SK-N-SH (cell line): ENCODE results near the gene PHC3. TPM values are rescaled to one million over a fixed set of nuclear protein-coding genes. Genes with fewer than 3 reads are reported as not detected.

ENCODE experiments used
- CTCF ChIA-PET: fragments of 300-600, 350-600 bp; formaldehyde crosslinking; extraction: SDS; loops from one replicate; lab custom pipeline; 2021; lab: Yijun Ruan, JAX
- POLR2A ChIA-PET: fragments of 350-600 bp; sonication (Branson Sonifier 250); formaldehyde crosslinking; extraction: SDS; loops from one replicate; lab custom pipeline; 2020; ENCODE audit warnings: antibody characterized with exemption, inconsistent platforms; lab: Yijun Ruan, JAX
- DNase-seq: peaks from one replicate; pipeline ENCODE4 v3.0.0; 2012
- H2AFZ ChIP-seq: fragments of 200-600 bp; sonication (generic); 2 replicates; pipeline ENCODE4 v1.8.1; 2016; ENCODE audit warnings: antibody characterized with exemption, mild to moderate bottlenecking, low read depth
- H3F3A ChIP-seq: fragments of 200-600 bp; sonication (generic); replicated peaks from 2 replicates; pipeline ENCODE3; 2016; ENCODE audit warnings: antibody characterized with exemption, mild to moderate bottlenecking; ENCODE audit not compliant: insufficient read depth
- H3K27ac ChIP-seq, 2 experiments: fragments of 200-500 bp in 1 of 2; fragments of 200-600 bp in 1 of 2; sonication (Bioruptor generic) in 1 of 2; sonication (generic), shearing (Covaris generic) in 1 of 2; 2 replicates each; pipeline versions ENCODE4 v1.5.1 to v1.6.1; 2014 to 2016; ENCODE audit warnings: low read depth in 2 of 2, inconsistent platforms in 1 of 2, low read length in 1 of 2, mild to moderate bottlenecking in 1 of 2, mixed read lengths in 1 of 2
- H3K27me3 ChIP-seq: fragments of 200-600 bp; sonication (generic), shearing (Covaris generic); 2 replicates; pipeline ENCODE4 v1.6.1; 2016; ENCODE audit warnings: mixed run types; ENCODE audit not compliant: insufficient read depth
- H3K36me3 ChIP-seq, 2 experiments: fragments of 200-500 bp in 1 of 2; fragments of 200-600 bp in 1 of 2; sonication (Bioruptor generic) in 1 of 2; sonication (generic) in 1 of 2; replicated peaks in 1 of 2; 2 replicates each; pipeline versions ENCODE3 to v1.5.1; 2014 to 2016; ENCODE audit warnings: low read length in 1 of 2, mild to moderate bottlenecking in 1 of 2; ENCODE audit not compliant: insufficient read depth in 2 of 2, control insufficient read depth in 1 of 2
- H3K4me1 ChIP-seq, 2 experiments: fragments of 200-500 bp in 1 of 2; fragments of 200-600 bp in 1 of 2; sonication (Bioruptor generic) in 1 of 2; sonication (generic), shearing (Covaris generic) in 1 of 2; 2 replicates each; pipeline versions ENCODE4 v1.5.1 to v1.6.1; 2014 to 2016; ENCODE audit warnings: low read depth in 1 of 2, low read length in 1 of 2, mixed run types in 1 of 2; ENCODE audit not compliant: insufficient read depth in 2 of 2, control insufficient read depth in 1 of 2
- H3K4me2 ChIP-seq: fragments of 200-600 bp; sonication (generic), shearing (Covaris generic); 2 replicates; pipeline ENCODE4 v1.6.1; 2017; ENCODE audit warnings: mixed run types
- H3K4me3 ChIP-seq, 2 experiments: fragments of 200-500 bp in 1 of 2; fragments of 200-600 bp in 1 of 2; sonication (Bioruptor generic) in 1 of 2; sonication (generic), shearing (Covaris generic) in 1 of 2; 2 replicates each; pipeline versions ENCODE4 v1.5.1 to v1.8.1; 2014 to 2016; ENCODE audit warnings: low read depth in 2 of 2, inconsistent platforms in 1 of 2, low read length in 1 of 2, mild to moderate bottlenecking in 1 of 2, mixed read lengths in 1 of 2, moderate library complexity in 1 of 2
- H3K79me2 ChIP-seq: fragments of 200-600 bp; sonication (generic); 2 replicates; pipeline ENCODE4 v1.8.1; 2017; ENCODE audit warnings: mild to moderate bottlenecking; ENCODE audit not compliant: insufficient read depth
- H3K9ac ChIP-seq: fragments of 200-600 bp; sonication (generic); 2 replicates; pipeline ENCODE4 v1.6.1; 2017; ENCODE audit warnings: mixed run types
- H3K9me2 ChIP-seq: fragments of 200-600 bp; sonication (generic); 2 replicates; pipeline ENCODE4 v1.6.1; 2017; ENCODE audit warnings: mixed run types
- H3K9me3 ChIP-seq: fragments of 200-600 bp; sonication (generic); 2 replicates; pipeline ENCODE4 v1.6.1; 2017; ENCODE audit warnings: mixed run types, mild to moderate bottlenecking, moderate library complexity
- H4K20me1 ChIP-seq: fragments of 200-600 bp; sonication (generic); 2 replicates; pipeline ENCODE4 v1.6.1; 2017; ENCODE audit warnings: mild to moderate bottlenecking, mixed run types; ENCODE audit not compliant: insufficient read depth
- CHD2 ChIP-seq: fragments of 150-350 bp; IDR thresholded peaks from 2 replicates; pipeline ENCODE4 v1.6.1; 2018; ENCODE audit warnings: low read length; ENCODE audit not compliant: partially characterized antibody
- EP300 ChIP-seq, 2 experiments: IDR thresholded peaks; 2 replicates each; pipeline versions ENCODE4 v1.4.0 to v1.6.1; 2012; ENCODE audit warnings: borderline replicate concordance in 1 of 2, low read depth in 1 of 2, low read length in 1 of 2
- EZH2phosphoT487 ChIP-seq: fragments of 200-600 bp; sonication (generic); IDR thresholded peaks from 2 replicates; pipeline ENCODE4 v1.6.1; 2017; ENCODE audit warnings: low read depth, mixed run types, mild to moderate bottlenecking, antibody characterized with exemption, moderate library complexity, borderline replicate concordance
- FOXJ3 ChIP-seq: sonication (generic); formaldehyde crosslinking; IDR thresholded peaks from 2 replicates; pipeline ENCODE4 v1.5.1; 2020; ENCODE audit warnings: mild to moderate bottlenecking, missing genetic modification reagents
- GATA2 ChIP-seq: sonication (generic); formaldehyde crosslinking; IDR thresholded peaks from 2 replicates; pipeline ENCODE4 v1.5.0; 2020; ENCODE audit warnings: mild to moderate bottlenecking, missing genetic modification reagents
- JUND ChIP-seq: IDR thresholded peaks from 2 replicates; pipeline ENCODE4 v1.4.0; 2012
- MEF2A ChIP-seq: IDR thresholded peaks from 2 replicates; pipeline ENCODE4 v1.4.0; 2012; ENCODE audit warnings: low read depth, borderline replicate concordance
- NFIC ChIP-seq: IDR thresholded peaks from 2 replicates; pipeline ENCODE4 v1.4.0; 2012; ENCODE audit warnings: borderline replicate concordance
- NRF1 ChIP-seq: IDR thresholded peaks from 2 replicates; pipeline ENCODE4 v1.6.1; 2012; ENCODE audit warnings: low read depth, mild to moderate bottlenecking, low read length
- RCOR1 ChIP-seq: fragments of 150-350 bp; IDR thresholded peaks from 2 replicates; pipeline ENCODE4 v1.6.1; 2017; ENCODE audit warnings: antibody characterized with exemption, low read length
- SIN3A ChIP-seq: IDR thresholded peaks from 2 replicates; pipeline ENCODE4 v1.6.1; 2012; ENCODE audit warnings: low read depth, mild to moderate bottlenecking, low read length, moderate library complexity, borderline replicate concordance
- WGBS: methylation state at CpG from one replicate; pipeline ENCODE4 v1.1.6; 2017; ENCODE audit warnings: low lambda C conversion rate; 5-methylcytosine and 5-hydroxymethylcytosine counted together
- polyA plus RNA-seq, 3 experiments: library from polyadenylated mRNA; depleted of rRNA; stranded (reverse); fragments of >200 nt; gene quantifications; 2 replicates each; pipeline ENCODE4 v1.2.3, GENCODE V29; 2012
- TF ChIP-seq, protein P1 (sequence below): fragments of 150-350 bp; IDR thresholded peaks from 2 replicates; pipeline ENCODE4 v1.6.1; 2016; ENCODE audit warnings: mild to moderate bottlenecking, low read depth, low read length
- TF ChIP-seq, protein P2 (sequence below): IDR thresholded peaks from 2 replicates; pipeline ENCODE4 v1.4.0; 2012; ENCODE audit warnings: low read depth, borderline replicate concordance

The PHC3 gene
- polyA plus RNA-seq, 1 of the 3 experiments (the other 2 are of a cell fraction): 9.2 TPM

DNA sequence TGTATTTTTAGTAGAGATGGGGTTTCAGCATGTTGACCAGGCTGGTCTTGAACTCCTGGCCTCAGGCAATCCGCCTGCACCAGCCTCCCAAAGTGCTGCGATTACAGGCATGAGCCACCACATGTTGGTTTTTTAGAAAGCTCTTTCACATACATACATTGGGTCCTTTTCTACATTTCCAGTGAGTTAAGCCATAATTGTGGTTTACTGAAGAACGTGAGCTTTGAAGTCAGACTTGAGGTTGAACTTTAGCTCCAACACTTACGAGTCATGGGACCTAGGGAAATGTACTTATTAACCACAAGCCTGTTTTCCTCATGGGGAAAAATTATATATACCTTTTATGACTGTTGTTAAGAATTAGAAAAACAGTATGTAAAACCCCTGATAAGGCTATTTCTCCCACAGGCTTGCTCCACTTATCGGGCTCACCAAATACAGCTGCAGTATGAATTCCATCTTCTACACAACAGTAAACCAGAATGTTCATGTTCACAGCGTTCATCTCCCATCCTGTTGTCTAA, 104.8 kb downstream of the PHC3 start:
- no peaks in the 10 kb centered on the region for H3K9me2 ChIP-seq
- POLR2A ChIA-PET: no interaction called here
- peaks cover 3 to 4% of the 10 kb centered on the region in 2 experiments for H3K36me3 ChIP-seq
- no peaks in the 10 kb centered on the region for H4K20me1 ChIP-seq
- WGBS: 92% methylated on average over 6 of the region's 6 CpGs
- H3K79me2 ChIP-seq: no peaks in the 10 kb centered on the region
- H3K4me2 ChIP-seq: no peak overlapping the region
- H2AFZ ChIP-seq: no peak overlapping the region
- no peak overlapping the region for H3K4me3 ChIP-seq
- CTCF ChIA-PET: no interaction called here
- DNase-seq: no peak
- no peaks in the 10 kb centered on the region for H3K27me3 ChIP-seq
- no peak overlapping the region for H3K9ac ChIP-seq
- no peaks in the 10 kb centered on the region for H3F3A ChIP-seq
- H3K9me3 ChIP-seq: no peaks in the 10 kb centered on the region
- H3K4me1 ChIP-seq: peaks cover 0 to 2% of the 10 kb centered on the region in 2 experiments; a peak in 2 of 4 replicates
- no peak overlapping the region for H3K27ac ChIP-seq
- TF ChIP-seq, protein P1, sequence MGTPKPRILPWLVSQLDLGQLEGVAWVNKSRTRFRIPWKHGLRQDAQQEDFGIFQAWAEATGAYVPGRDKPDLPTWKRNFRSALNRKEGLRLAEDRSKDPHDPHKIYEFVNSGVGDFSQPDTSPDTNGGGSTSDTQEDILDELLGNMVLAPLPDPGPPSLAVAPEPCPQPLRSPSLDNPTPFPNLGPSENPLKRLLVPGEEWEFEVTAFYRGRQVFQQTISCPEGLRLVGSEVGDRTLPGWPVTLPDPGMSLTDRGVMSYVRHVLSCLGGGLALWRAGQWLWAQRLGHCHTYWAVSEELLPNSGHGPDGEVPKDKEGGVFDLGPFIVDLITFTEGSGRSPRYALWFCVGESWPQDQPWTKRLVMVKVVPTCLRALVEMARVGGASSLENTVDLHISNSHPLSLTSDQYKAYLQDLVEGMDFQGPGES: no peak
- TF ChIP-seq SIN3A: no peak

- Histone ChIP-seq H3K4me3 (no peak overlapping the region), H3K4me1 (peaks cover 0 to 2% of the 10 kb centered on the region in 2 experiments; a peak in 2 of 4 replicates), H3K4me2 (no peak overlapping the region), H4K20me1 (no peaks in the 10 kb centered on the region), H3K79me2 (no peaks in the 10 kb centered on the region), H3K27me3 (no peaks in the 10 kb centered on the region), H3K9me3 (no peaks in the 10 kb centered on the region), H2AFZ (no peak overlapping the region), H3K27ac (no peak overlapping the region), H3K9ac (no peak overlapping the region), H3F3A (no peaks in the 10 kb centered on the region), H3K36me3 (peaks cover 3 to 4% of the 10 kb centered on the region in 2 experiments), H3K9me2 (no peaks in the 10 kb centered on the region)
- DNase-seq: no peak
- TF ChIP-seq, protein P2, sequence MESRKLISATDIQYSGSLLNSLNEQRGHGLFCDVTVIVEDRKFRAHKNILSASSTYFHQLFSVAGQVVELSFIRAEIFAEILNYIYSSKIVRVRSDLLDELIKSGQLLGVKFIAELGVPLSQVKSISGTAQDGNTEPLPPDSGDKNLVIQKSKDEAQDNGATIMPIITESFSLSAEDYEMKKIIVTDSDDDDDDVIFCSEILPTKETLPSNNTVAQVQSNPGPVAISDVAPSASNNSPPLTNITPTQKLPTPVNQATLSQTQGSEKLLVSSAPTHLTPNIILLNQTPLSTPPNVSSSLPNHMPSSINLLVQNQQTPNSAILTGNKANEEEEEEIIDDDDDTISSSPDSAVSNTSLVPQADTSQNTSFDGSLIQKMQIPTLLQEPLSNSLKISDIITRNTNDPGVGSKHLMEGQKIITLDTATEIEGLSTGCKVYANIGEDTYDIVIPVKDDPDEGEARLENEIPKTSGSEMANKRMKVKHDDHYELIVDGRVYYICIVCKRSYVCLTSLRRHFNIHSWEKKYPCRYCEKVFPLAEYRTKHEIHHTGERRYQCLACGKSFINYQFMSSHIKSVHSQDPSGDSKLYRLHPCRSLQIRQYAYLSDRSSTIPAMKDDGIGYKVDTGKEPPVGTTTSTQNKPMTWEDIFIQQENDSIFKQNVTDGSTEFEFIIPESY: no peak
- ChIA-PET POLR2A (no interaction called here), CTCF (no interaction called here)
- 95% methylated on average over 4 of the region's 4 CpGs for WGBS
Measured at GRCh38 chr3:170075441-170076091, 106.0 kb downstream of the PHC3 start.

GRCh38 chr3:170064108-170064507, 117.4 kb downstream of the PHC3 start:
- no peak overlapping the region for H3K9ac ChIP-seq
- no peaks in the 10 kb centered on the region for H3K27me3 ChIP-seq
- no peak overlapping the region for H3K4me3 ChIP-seq
- ChIA-PET CTCF (interaction anchor here (1.4 kb wide), 1 partner anchor 43 kb away, joined by 5 read pairs; no protein-coding TSS in a partner anchor), POLR2A (no interaction called here)
- H3K36me3 ChIP-seq: no peaks in the 10 kb centered on the region
- DNase-seq: no peak
- no peaks in the 10 kb centered on the region for H4K20me1 ChIP-seq
- no peaks in the 10 kb centered on the region for H3K9me2 ChIP-seq
- no peak overlapping the region for H2AFZ ChIP-seq
- no peaks in the 10 kb centered on the region for H3K79me2 ChIP-seq
- no peak overlapping the region for H3K27ac ChIP-seq
- H3K4me2 ChIP-seq: no peak overlapping the region
- no peaks in the 10 kb centered on the region for H3F3A ChIP-seq
- no peaks in the 10 kb centered on the region for H3K4me1 ChIP-seq
- 88% methylated on average over 18 of the region's 18 CpGs for whole genome bisulfite sequencing
- H3K9me3 ChIP-seq: no peaks in the 10 kb centered on the region
- no peak for TF ChIP-seq CHD2
- TF ChIP-seq RCOR1: no peak
- no peak for TF ChIP-seq NRF1
- TF ChIP-seq JUND: no peak
- no peak for TF ChIP-seq MEF2A
- TF ChIP-seq GATA2 (CRISPR knock-in tag): no peak
- no peak for TF ChIP-seq NFIC
- TF ChIP-seq EZH2phosphoT487: no peak
- no peak for TF ChIP-seq FOXJ3 (CRISPR knock-in tag)
- TF ChIP-seq EP300 (IDR thresholded peaks at IDR 0.05; ENCODE audit: borderline replicate concordance in 1 of 2, low read depth in 1 of 2, low read length in 1 of 2): no peak
